Retinal pigment epithelial cell (primary cell): Measurements from ENCODE around the gene LGR6.

Experiments used
- DNase-seq: peaks from one replicate; pipeline ENCODE4 v3.0.0-alpha.2; 2010; ENCODE audit warnings: low read depth
- H3K4me3 ChIP-seq: 2 replicates; pipeline ENCODE4 v1.5.1; 2011; ENCODE audit warnings: mild to moderate bottlenecking, low read length, control low read depth, moderate library complexity
- CTCF ChIP-seq: conservative IDR thresholded peaks from 2 replicates; pipeline ENCODE4 v1.5.1; 2011; ENCODE audit warnings: low read depth, low read length, control low read depth, inconsistent platforms

Gene LGR6

GRCh38 chr1:202149566-202149965 is 44.0 kb upstream of the LGR6 start:
- no peak for TF ChIP-seq CTCF
- no peak overlapping the region for H3K4me3 ChIP-seq
- DNase-seq, result no peak

GRCh38 chr1:202150187-202150586 is 43.4 kb upstream of the LGR6 start:
- TF ChIP-seq CTCF, result no peak
- DNase-seq, result no peak
- H3K4me3 ChIP-seq, result no peak overlapping the region

- no peak for TF ChIP-seq CTCF
- DNase-seq, result no peak
Observed at GRCh38 chr1:202150602-202151001, 43.0 kb upstream of the LGR6 start.

GRCh38 chr1:202151045-202151444 is 42.6 kb upstream of the LGR6 start:
- no peak for DNase-seq
- H3K4me3 ChIP-seq, result no peak overlapping the region
- TF ChIP-seq CTCF, result no peak

More at GRCh38 chr1:202150602-202151001, 43.0 kb upstream of the LGR6 start:
- H3K4me3 ChIP-seq, result no peak overlapping the region

- DNase-seq, result no peak
- TF ChIP-seq CTCF, result no peak
- no peak overlapping the region for H3K4me3 ChIP-seq
Observed at GRCh38 chr1:202152399-202152798, 41.2 kb upstream of the LGR6 start.

- DNase-seq, result no peak
- no peak overlapping the region for H3K4me3 ChIP-seq
- TF ChIP-seq CTCF, result no peak
Observed at GRCh38 chr1:202153284-202153683, 40.3 kb upstream of the LGR6 start.

GRCh38 chr1:202154148-202154765 is 39.3 kb upstream of the LGR6 start:
- TF ChIP-seq CTCF, result no peak
- DNase-seq, result no peak

More at GRCh38 chr1:202154148-202154765, 39.3 kb upstream of the LGR6 start:
- H3K4me3 ChIP-seq, result no peak overlapping the region
